ENCODE measurements around the gene ANKRA2. TPM values are rescaled to one million over a fixed set of nuclear protein-coding genes. Genes with fewer than 3 reads are reported as not detected.

The ANKRA2 gene
- total and polyA plus RNA-seq, 2 donors (not counting 3 experiments of a cell fraction or from before 2014, with no cell fraction given): 8.6 to 19.5 TPM

- no peaks in the 10 kb centered on the region for H3K79me2 ChIP-seq (ENCODE audit: control insufficient read depth, insufficient read depth, low read length)
- FAIRE-seq (no peak), DNase-seq (ENCODE audit: low read depth, low spot score) (peak; percentile 39)
- no peak overlapping the region for H3K9ac ChIP-seq (replicated peaks; ENCODE audit: extremely low read depth, insufficient read depth, low read length)
- no peaks in the 10 kb centered on the region for H3K9me3 ChIP-seq (replicated peaks; ENCODE audit: control insufficient read depth, insufficient read depth, low read length)
- H3K27me3 ChIP-seq (ENCODE audit: control insufficient read depth in 2 of 2, insufficient read depth in 2 of 2, low read length in 2 of 2): no peaks in the 10 kb centered on the region
- intact Hi-C loops (cut with micrococcal nuclease): loop anchor here (10.0 kb wide), 1 partner anchor 258 kb away; no protein-coding TSS in a partner anchor
- ChIA-PET CTCF (interaction anchor here (0.6 to 2.8 kb wide), 22 partner anchors 8 to 1052 kb away, joined by 3 to 12 read pairs (median 4); no protein-coding TSS in a partner anchor), POLR2A (no interaction called here)
- no peaks in the 10 kb centered on the region for H4K20me1 ChIP-seq (replicated peaks; ENCODE audit: control insufficient read depth, extremely low read depth, insufficient read depth, low read length)
- no peak overlapping the region for H3K4me3 ChIP-seq (replicated peaks in 1 of 3; ENCODE audit: insufficient read depth in 1 of 3, low read depth in 1 of 3, low read length in 3 of 3)
- H2AFZ ChIP-seq (ENCODE audit: low read depth, low read length): no peak overlapping the region
- no peaks in the 10 kb centered on the region for H3K9me1 ChIP-seq (replicated peaks; ENCODE audit: control insufficient read depth, extremely low read depth, insufficient read depth, low read length)
- no peak overlapping the region for H3K27ac ChIP-seq (ENCODE audit: insufficient read depth, low read depth, low read length)
- peak; percentile 61 to 67 for TF ChIP-seq CTCF (IDR thresholded peaks at IDR 0.05; ENCODE audit: extremely low read depth in 1 of 2, insufficient read depth in 1 of 2, low read depth in 1 of 2, low read length in 2 of 2)
- TF ChIP-seq EZH2 (IDR thresholded peaks at IDR 0.05; ENCODE audit: borderline replicate concordance, low read depth, low read length, severe bottlenecking): no peak
- dilution Hi-C loops (cut with MboI; ENCODE audit: extremely low pct_ligation_motif_present, low sequenced_read_pairs): no loop called here
- no TSS peak for BruUV-seq (replicated peaks)
- peaks cover 12% of the 10 kb centered on the region for H3K4me1 ChIP-seq (ENCODE audit: control insufficient read depth, extremely low read depth, insufficient read depth, low read length)
- H3K4me2 ChIP-seq (ENCODE audit: insufficient read depth, low read length): no peak overlapping the region
- no peaks in the 10 kb centered on the region for H3K36me3 ChIP-seq (ENCODE audit: control insufficient read depth in 2 of 2, extremely low read depth in 1 of 2, insufficient read depth in 2 of 2, low read length in 2 of 2)
Measured at GRCh38 chr5:73596705-73597328, 31.4 kb upstream of the ANKRA2 start.

GRCh38 chr5:73592551-73592950, 27.1 kb upstream of the ANKRA2 start:
- no TSS peak for BruUV-seq (replicated peaks)
- no peak overlapping the region for H3K4me3 ChIP-seq (replicated peaks in 1 of 3; ENCODE audit: insufficient read depth in 1 of 3, low read depth in 1 of 3, low read length in 3 of 3)
- dilution Hi-C loops (cut with MboI; ENCODE audit: extremely low pct_ligation_motif_present, low sequenced_read_pairs) (no loop called here), intact Hi-C loops (cut with micrococcal nuclease) (loop anchor here (5.0 to 10.0 kb wide), 2 partner anchors 35 to 262 kb away; partner anchors contain the start of gene ARHGEF28)
- ChIA-PET POLR2A (no interaction called here), CTCF (interaction anchor here (2.1 to 10.3 kb wide), 5 partner anchors 41 to 309 kb away, joined by 10 to 232 read pairs (median 15); no protein-coding TSS in a partner anchor)
- peaks cover 18% of the 10 kb centered on the region for H3K4me1 ChIP-seq (ENCODE audit: control insufficient read depth, extremely low read depth, insufficient read depth, low read length)
- no peaks in the 10 kb centered on the region for H3K36me3 ChIP-seq (ENCODE audit: control insufficient read depth in 2 of 2, extremely low read depth in 1 of 2, insufficient read depth in 2 of 2, low read length in 2 of 2)
- H3K4me2 ChIP-seq (ENCODE audit: insufficient read depth, low read length): no peak overlapping the region
- no peaks in the 10 kb centered on the region for H3K9me3 ChIP-seq (replicated peaks; ENCODE audit: control insufficient read depth, insufficient read depth, low read length)
- H3K27me3 ChIP-seq (ENCODE audit: control insufficient read depth in 2 of 2, insufficient read depth in 2 of 2, low read length in 2 of 2): no peaks in the 10 kb centered on the region
- no peak overlapping the region for H3K27ac ChIP-seq (ENCODE audit: insufficient read depth, low read depth, low read length)
- H2AFZ ChIP-seq (ENCODE audit: low read depth, low read length): no peak overlapping the region
- FAIRE-seq: no peak
- TF ChIP-seq MAX (IDR thresholded peaks at IDR 0.05; ENCODE audit: insufficient read depth, insufficient read length): no peak
- TF ChIP-seq JUN (IDR thresholded peaks at IDR 0.05; ENCODE audit: borderline replicate concordance, insufficient read depth, insufficient read length, low read depth): no peak
- TF ChIP-seq FOS (IDR thresholded peaks at IDR 0.05; ENCODE audit: borderline replicate concordance, insufficient read depth, low read length): no peak
- TF ChIP-seq POLR2A (IDR thresholded peaks at IDR 0.05; ENCODE audit: low read depth, low read length): no peak
- TF ChIP-seq POLR2AphosphoS5 (IDR thresholded peaks at IDR 0.05; ENCODE audit: insufficient read depth, low read depth, low read length): no peak
- TF ChIP-seq CTCF (IDR thresholded peaks at IDR 0.05; ENCODE audit: extremely low read depth in 1 of 2, insufficient read depth in 1 of 2, low read depth in 1 of 2, low read length in 2 of 2): no peak
- TF ChIP-seq GATA2 (IDR thresholded peaks at IDR 0.05; ENCODE audit: insufficient read depth, insufficient read length, low read depth, low read length): no peak
- TF ChIP-seq EZH2 (IDR thresholded peaks at IDR 0.05; ENCODE audit: borderline replicate concordance, low read depth, low read length, severe bottlenecking): no peak
- TF ChIP-seq MYC (IDR thresholded peaks at IDR 0.05; ENCODE audit: low read depth, low read length): no peak
- no peaks in the 10 kb centered on the region for H3K9me1 ChIP-seq (replicated peaks; ENCODE audit: control insufficient read depth, extremely low read depth, insufficient read depth, low read length)
- no peaks in the 10 kb centered on the region for H4K20me1 ChIP-seq (replicated peaks; ENCODE audit: control insufficient read depth, extremely low read depth, insufficient read depth, low read length)
- DNase-seq (ENCODE audit: low read depth, low spot score): no peak
- no peak overlapping the region for H3K9ac ChIP-seq (replicated peaks; ENCODE audit: extremely low read depth, insufficient read depth, low read length)
- H3K79me2 ChIP-seq (ENCODE audit: control insufficient read depth, insufficient read depth, low read length): no peaks in the 10 kb centered on the region
